ENCODE results near the gene LRRC17.

DNA sequence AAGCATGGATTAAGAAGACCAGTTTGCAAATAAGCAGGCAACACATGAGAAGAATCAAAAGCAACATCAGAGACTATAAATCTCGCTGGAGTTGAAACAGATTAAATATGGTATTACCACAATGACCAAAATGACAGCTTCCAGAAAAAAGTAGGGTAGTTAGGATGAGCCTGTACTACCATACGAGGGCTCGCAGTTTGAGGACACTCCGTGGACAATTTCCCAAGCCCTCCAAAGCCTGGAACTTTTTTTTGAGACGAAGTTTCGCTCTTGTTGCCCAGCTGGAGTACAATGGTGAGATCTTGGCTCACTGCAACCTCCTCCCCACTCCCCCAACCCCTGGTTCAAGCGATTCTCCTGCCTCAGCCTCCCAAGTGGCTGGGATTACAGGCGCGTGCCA is 1.0 kb downstream of the LRRC17 start:
- TF ChIP-seq, protein P1, sequence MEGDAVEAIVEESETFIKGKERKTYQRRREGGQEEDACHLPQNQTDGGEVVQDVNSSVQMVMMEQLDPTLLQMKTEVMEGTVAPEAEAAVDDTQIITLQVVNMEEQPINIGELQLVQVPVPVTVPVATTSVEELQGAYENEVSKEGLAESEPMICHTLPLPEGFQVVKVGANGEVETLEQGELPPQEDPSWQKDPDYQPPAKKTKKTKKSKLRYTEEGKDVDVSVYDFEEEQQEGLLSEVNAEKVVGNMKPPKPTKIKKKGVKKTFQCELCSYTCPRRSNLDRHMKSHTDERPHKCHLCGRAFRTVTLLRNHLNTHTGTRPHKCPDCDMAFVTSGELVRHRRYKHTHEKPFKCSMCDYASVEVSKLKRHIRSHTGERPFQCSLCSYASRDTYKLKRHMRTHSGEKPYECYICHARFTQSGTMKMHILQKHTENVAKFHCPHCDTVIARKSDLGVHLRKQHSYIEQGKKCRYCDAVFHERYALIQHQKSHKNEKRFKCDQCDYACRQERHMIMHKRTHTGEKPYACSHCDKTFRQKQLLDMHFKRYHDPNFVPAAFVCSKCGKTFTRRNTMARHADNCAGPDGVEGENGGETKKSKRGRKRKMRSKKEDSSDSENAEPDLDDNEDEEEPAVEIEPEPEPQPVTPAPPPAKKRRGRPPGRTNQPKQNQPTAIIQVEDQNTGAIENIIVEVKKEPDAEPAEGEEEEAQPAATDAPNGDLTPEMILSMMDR (IDR thresholded peaks at IDR 0.05): no peak
- no peak for TF ChIP-seq POLR2A (IDR thresholded peaks at IDR 0.05)

Measured in heart left ventricle (tissue), 13 donors.